ENCODE data around the gene SNX9. TPM values are rescaled to one million over a fixed set of nuclear protein-coding genes. Genes with fewer than 3 reads are reported as not detected.

SNX9 gene
- total RNA-seq, 1 experiment from 2014 or later, result 31.3 TPM

DNA sequence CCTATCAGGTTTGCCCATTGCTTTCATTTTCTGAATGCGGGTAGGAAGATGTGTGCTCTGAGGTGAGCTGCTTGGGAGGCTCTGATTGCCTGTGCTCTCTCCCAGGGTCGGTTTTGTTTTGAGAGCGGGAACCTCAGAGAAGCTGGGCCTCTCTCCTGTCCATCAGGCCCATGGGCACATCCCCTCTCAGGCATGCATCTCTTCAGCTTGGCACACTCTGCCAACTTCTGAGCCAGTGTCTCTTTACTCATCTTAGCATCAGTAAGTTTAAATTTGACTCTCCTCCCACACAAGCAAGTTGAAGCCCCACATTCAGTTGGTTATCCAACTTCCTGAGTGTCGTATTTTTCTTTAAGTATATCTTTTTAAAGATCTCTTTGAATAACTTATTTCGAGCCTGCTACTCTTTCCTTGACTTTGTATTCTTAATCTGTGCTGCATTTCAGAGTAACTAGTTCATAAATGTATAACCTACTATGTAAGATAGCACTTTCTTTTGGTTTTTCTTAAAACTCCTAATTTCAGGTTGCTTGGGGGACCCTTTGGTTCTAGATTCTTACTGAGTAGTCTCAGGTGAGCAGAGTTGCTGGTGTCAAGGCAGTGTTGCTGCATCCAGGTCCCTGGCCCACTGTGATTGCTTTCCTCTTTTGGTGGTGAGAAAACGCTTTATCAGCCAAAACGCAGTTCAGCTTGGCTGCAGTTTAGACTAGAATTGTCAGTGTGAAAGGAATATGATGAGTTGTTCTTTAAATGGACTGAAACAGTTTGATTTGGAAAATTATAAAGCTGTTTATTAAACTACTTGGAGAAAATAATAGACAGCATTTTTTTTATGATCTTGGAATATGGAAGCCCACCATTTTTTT lies 54.8 kb downstream of the SNX9 start:
- no peak overlapping the region for H2BK5ac ChIP-seq (ENCODE audit: insufficient read length, low read length)
- no peak overlapping the region for H3K56ac ChIP-seq (ENCODE audit: insufficient read length, low read depth, low read length)
- H3K4ac ChIP-seq (ENCODE audit: low read depth, low read length), result no peak overlapping the region
- no peak overlapping the region for H3K14ac ChIP-seq (ENCODE audit: insufficient read depth, low read length)
- no peak overlapping the region for H4K91ac ChIP-seq (ENCODE audit: insufficient read length, low read depth, low read length)
- H3K4me1 ChIP-seq (ENCODE audit: insufficient read depth, low read length), result no peaks in the 10 kb centered on the region; the same call in 1 of the 2 replicates
- DNase-seq, result no peak
- no peaks in the 10 kb centered on the region for H4K20me1 ChIP-seq (ENCODE audit: control insufficient read depth, insufficient read depth, insufficient read length)
- WGBS (ENCODE audit: extremely low coverage, insufficient read length, low lambda C conversion rate), result no CpG with 5 or more reads among the region's 7 CpGs
- no peak overlapping the region for H4K5ac ChIP-seq (ENCODE audit: insufficient read length, low read depth, low read length)
- no peak overlapping the region for H4K8ac ChIP-seq (replicated peaks; ENCODE audit: insufficient read length, low read depth, low read length)
- no peaks in the 10 kb centered on the region for H3K27me3 ChIP-seq (ENCODE audit: insufficient read depth, low read length)
- no peak overlapping the region for H2BK20ac ChIP-seq (ENCODE audit: low read depth, low read length, poor library complexity, severe bottlenecking)
- H3K23ac ChIP-seq (ENCODE audit: insufficient read length, low read depth, low read length), result no peak overlapping the region
- no peaks in the 10 kb centered on the region for H3K27me3 Mint-ChIP-seq (ENCODE audit: low read depth)
- H3K27ac ChIP-seq (ENCODE audit: insufficient read length, low read depth, low read length), result no peak overlapping the region
- peaks cover 2% of the 10 kb centered on the region for H3K79me1 ChIP-seq (ENCODE audit: insufficient read depth, low read depth, low read length, poor library complexity, severe bottlenecking)
- H3K36me3 Mint-ChIP-seq (ENCODE audit: insufficient read depth in 1 of 3, low read depth in 3 of 3), result peaks cover 28 to 56% (median 40%) of the 10 kb centered on the region in 3 experiments; a peak in 6 of 7 replicates
- no peak overlapping the region for H3K4me3 Mint-ChIP-seq
- no peak overlapping the region for H3T11ph ChIP-seq (ENCODE audit: low read length)
- H3K27ac Mint-ChIP-seq, result peak overlapping the region; percentile 21 to 58 (median 48); a peak in 4 of 7 replicates
- TF ChIP-seq CTCF (conservative IDR thresholded peaks at IDR 0.05), result no peak
- no peaks in the 10 kb centered on the region for H3K9me3 ChIP-seq (ENCODE audit: control insufficient read depth, low read depth, low read length)
- H3K9me3 Mint-ChIP-seq, result no peaks in the 10 kb centered on the region
- no peak overlapping the region for H2BK12ac ChIP-seq (ENCODE audit: insufficient read length, low read depth, low read length)
- no peaks in the 10 kb centered on the region for H3K79me2 ChIP-seq (ENCODE audit: insufficient read depth, low read length)
- H3K23me2 ChIP-seq (ENCODE audit: insufficient read length, low read depth, low read length, poor library complexity, severe bottlenecking), result no peaks in the 10 kb centered on the region
- H2BK120ac ChIP-seq (ENCODE audit: low read depth, low read length, poor library complexity, severe bottlenecking), result no peak overlapping the region
- H2BK15ac ChIP-seq (ENCODE audit: low read depth, low read length), result no peak overlapping the region
- no peak overlapping the region for H3K4me2 ChIP-seq (ENCODE audit: insufficient read depth, insufficient read length, low read length)
- H3K18ac ChIP-seq (ENCODE audit: insufficient read length, low read depth, low read length), result no peak overlapping the region
- H3K4me1 Mint-ChIP-seq, result peaks cover 34 to 38% of the 10 kb centered on the region in 2 experiments
- no peak overlapping the region for H2AK5ac ChIP-seq (ENCODE audit: insufficient read length, low read length)
- H2AFZ ChIP-seq (ENCODE audit: low read length), result no peak overlapping the region
- H3K9ac ChIP-seq (ENCODE audit: extremely low read depth, insufficient read length, low read length), result no peak overlapping the region

Measured in H9 (cell line).